Measurements from ENCODE around the gene METTL25.

DNA sequence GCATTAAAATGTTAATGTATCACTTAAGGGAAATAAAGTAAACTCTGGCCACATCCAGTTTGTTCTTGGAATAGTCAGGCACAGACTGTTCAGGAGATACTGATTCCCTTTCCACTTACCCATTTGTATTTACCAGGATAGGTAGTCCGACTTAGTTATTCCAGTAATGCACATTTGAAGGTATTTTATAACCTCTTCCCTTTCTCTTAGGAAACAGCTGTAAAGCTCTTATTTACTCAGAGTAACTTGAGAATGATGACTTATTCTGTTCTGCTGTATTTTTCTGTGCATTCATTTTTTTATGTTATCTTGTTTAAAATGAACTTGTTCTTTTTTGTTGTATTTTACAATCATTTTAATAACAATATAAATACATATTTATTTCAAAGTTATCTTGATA lies 78.0 kb downstream of the METTL25 start:
- TF ChIP-seq, protein P1, sequence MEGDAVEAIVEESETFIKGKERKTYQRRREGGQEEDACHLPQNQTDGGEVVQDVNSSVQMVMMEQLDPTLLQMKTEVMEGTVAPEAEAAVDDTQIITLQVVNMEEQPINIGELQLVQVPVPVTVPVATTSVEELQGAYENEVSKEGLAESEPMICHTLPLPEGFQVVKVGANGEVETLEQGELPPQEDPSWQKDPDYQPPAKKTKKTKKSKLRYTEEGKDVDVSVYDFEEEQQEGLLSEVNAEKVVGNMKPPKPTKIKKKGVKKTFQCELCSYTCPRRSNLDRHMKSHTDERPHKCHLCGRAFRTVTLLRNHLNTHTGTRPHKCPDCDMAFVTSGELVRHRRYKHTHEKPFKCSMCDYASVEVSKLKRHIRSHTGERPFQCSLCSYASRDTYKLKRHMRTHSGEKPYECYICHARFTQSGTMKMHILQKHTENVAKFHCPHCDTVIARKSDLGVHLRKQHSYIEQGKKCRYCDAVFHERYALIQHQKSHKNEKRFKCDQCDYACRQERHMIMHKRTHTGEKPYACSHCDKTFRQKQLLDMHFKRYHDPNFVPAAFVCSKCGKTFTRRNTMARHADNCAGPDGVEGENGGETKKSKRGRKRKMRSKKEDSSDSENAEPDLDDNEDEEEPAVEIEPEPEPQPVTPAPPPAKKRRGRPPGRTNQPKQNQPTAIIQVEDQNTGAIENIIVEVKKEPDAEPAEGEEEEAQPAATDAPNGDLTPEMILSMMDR (IDR thresholded peaks at IDR 0.05), result no peak
- TF ChIP-seq POLR2AphosphoS5 (IDR thresholded peaks at IDR 0.05) (no peak), EP300 (IDR thresholded peaks at IDR 0.05) (no peak), POLR2A (IDR thresholded peaks at IDR 0.05) (no peak)

Data from upper lobe of left lung (tissue), 4 donors.